HG03520 (cell line): ENCODE results near the gene FOXG1.

Experiments used
- ATAC-seq: cut with Tn5 transposase; IDR thresholded peaks from one replicate; pipeline ENCODE4 v1.9.1; 2021; ENCODE audit warnings: mild to moderate bottlenecking, moderate library complexity; ENCODE audit not compliant: unreplicated experiment

FOXG1 gene

DNA sequence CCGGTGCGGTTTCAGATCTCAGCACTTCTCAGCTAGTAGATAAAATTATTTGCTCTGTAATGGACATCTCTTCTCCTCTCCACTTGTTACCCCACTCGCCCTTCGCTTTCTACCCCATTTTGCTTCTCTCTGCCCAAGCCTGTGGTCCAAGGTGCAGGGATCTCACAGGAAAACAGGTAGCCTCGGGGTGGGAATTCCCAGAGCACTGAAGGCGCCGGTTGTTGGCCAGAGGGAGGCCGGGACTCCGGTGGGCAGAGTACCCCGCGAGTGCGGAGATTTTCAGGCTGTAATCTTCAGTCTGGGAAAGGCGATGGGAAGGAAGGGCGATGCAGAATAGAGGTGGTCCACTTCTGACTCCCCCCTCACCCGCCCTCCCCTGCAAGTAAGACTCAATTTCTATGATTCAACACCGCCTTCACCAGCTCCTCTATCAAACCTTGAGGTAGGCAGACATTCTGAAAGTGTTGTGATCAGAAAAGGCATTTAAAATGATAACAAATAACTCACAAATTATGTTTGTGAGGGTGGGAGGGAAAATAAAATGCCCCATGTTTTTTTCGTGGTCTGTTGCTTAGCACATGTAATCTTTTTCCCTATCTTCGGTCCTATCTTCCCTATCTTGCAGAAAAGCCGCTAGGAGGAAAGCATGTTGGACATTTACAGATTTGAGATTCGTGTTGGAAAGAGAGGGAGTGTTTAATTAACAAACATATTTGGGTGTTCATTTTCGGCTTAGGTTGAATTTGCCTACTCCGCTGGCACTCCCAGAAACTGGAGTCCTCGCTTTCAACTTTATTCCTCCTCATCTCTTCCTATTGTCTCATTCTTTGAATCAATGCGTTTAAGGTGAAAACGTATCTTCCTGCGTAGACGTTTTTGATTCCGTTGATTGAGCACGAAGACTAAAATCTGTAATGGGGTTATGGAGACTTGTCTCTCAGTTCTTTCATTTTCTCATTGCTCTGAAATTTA, 8.5 kb downstream of the FOXG1 start:
- ATAC-seq: no peak

DNA sequence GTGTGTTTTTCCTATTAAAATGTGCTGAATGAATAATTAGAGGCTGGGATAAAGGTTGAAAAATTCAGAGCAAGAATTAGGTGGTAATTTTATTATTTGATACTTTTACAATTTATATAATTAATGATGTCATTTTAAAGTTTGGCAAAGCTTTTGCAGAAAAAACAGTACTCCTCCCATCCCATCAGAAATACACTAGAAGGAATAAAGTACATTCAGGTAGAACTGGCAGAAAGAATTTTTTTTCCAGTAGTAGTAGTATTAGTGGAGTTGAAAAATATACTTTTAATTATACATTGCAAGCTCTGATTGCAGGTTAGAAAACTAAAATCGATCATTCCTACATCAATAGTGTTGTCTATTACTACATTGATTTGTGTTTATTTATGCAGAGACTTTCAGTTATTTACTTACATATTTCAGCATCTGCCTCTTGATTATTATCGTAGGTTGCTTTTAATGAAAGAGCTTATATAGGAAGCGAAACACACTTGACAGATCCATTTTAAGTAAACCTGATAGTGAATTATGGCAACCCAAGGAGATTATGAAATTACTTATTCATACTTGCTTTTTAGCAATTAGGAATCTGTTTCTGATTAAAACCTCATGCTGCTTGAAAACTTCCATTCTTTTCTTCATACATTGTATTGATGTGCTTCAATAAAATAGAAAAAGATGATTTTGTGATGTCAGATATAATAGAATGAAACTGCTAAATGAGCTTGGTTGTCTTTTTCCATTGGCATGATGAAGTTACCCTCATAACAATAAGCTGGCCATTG, 10.1 kb downstream of the FOXG1 start:
- ATAC-seq: no peak

DNA sequence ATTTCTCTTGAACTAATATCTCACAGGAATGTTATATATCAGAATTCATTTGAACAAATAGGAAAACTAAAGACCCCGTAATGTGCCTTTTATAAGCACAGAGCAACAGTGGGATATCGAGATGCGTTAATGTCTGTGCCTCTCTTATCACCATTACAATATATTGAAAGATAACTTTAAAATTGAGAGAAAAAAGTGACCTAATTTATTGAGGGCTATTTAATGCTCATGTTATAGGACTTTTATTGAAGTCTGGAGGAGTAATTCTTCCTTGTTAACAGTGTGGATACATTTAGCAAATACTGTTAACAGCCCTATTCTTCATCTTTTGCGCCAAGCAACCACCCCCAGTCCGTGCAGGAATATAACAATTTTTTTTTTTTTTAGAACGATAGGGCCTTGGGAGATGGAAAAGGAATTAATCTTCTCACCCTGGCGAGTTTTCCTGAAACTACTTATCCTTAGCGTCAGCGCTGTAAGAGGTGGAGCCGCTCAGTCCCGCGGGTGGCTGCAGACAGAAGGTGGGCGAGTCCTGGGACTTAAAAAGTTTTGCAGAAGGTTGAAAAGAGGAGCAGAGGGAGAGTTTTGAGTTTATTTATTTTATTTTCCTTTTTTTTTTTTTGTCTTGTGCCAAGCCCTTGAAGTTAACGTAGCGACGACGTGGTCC, 11.0 kb downstream of the FOXG1 start:
- ATAC-seq: no peak

DNA sequence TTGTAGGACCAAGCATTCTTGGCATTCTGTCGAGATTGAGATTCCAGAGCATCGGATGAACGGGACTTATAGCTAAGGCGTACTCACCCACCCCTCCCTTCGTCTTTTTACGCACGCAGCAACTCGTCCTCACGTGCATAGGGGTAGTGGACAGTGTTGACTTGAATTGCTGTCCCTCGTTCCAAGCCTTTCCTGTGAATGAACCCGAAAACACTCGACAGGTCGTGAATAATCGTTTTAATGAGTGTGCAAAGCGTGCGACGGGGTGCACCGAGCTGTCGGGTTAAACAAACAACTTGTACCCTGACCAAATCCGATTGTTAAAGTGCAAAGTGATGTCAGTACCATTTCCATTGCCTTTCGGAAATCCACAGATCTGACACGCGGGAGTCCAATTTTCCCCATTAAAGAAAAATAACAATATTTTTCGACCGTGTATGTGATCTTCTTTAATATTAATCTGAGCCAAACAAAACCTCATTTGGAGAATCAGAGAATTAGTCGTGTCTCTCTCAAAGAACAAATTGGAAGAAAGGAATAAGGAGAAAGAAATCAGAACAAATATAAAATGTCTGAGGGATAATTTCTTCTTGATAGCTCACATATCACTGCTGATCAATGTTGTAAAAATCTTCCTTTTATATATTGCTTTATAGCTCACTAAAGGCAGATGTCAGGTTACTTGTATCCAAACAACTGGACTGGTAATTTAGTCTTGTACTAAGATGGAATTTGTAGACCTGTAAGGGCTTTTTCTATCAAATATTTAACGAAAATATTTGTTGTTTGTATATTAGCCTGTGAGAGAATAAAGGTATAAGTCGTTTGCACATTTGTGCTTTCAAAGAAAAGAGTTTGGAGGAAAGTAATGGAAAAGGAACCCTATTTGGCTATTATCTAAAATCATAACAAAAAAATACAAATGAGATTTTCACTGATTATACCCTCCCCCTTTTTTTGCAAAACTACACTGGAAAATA, 11.8 kb downstream of the FOXG1 start:
- ATAC-seq: no peak

DNA sequence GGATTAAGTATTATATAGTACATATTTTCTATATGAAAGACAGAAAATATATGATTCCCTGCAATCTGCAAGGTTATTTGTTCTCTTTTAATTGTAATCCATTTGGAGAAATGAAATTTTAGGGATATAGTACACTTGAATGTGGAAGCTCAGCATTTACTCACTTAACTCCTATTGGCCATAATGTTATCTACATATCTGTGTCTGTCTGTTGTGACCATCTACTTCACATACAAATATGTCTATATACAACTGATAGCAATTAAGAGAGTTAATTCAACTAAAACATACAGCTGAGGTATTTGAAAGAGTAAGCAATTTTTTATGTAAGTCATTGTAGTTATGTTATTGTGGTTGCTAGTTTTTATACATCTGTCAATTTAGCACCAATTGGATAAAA, 12.9 kb downstream of the FOXG1 start:
- no peak for ATAC-seq

DNA sequence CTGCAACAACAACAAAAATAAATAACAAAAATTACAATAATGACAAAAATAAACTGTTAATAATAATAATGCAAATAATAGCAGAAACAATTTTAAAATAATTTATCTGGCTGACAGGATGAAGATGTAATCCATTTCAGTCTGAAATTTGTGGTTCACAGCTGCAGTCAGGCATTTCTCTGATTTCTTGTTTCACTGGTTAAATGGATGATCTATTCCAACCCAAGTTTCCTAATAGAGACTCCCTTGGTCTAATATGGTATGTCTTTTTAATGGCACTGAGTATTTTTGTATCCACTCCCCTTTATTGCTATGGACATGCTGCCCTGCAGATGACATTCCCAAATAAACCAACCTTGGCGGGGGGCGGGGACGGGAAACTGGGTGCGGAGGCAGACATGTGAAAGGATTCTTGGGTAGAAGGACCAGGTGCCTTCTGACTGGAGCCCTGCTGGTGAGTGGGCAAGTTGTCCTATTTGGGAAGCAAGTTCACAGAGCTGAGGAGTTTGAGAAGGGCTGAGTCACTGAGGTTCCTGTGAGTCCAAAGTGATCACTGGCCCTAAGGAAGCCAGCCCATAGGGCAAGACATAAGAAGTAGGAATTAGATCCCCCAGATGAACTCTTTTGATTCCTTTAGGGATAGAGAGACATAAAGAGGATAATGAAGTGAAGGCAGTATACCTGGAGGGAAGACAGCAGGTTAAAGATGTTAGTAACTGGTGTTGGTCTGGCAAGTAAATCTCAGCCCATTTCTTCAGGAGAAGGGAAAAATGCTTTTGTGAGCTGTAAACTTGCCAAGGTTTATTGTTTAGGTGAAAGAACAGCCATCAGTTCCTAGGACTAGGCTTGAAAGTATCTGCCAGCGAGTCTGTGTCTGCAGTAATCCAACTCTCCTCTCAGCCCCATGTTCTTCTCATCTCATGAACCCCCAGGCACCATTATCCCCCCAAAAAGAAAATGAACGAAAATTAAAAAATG, 14.5 kb downstream of the FOXG1 start:
- ATAC-seq: no peak

DNA sequence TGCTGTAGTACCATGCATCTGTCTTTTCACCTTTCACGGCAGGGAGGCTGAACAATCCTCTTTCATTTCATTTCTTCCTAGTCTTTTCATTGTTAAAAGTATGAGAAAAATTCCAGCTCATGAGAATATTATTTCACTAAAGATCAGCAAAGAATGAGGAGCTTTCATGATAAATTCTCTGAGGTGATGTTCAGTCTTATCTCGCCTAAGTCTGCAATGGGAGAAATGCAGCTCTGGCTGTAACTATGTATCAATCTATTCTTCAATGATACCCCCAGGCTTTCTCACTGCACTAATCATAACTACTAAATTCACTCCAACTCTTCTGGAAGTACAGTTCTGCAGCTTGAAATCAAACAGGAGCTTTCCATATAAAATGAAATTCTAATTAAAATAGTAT, 15.7 kb downstream of the FOXG1 start:
- no peak for ATAC-seq

DNA sequence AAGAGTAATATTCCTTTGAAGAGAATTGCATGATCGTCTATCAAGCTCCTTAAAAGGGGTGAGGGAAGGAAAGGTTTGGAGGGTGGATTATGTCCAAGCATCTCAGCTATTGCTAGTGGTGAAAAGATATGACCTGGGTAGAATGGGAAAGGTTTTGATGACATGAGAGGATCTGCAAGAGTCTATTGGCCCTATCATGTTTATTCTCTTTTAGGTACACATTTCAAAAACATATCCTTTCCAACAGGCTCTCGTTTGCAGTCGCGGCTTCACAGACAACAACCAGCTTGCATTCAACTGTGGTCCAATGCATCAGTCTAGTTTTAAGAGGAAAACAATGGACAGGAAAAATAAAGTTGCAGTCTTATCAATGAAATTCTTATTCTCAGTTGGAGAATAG, 17.1 kb downstream of the FOXG1 start:
- ATAC-seq: no peak

DNA sequence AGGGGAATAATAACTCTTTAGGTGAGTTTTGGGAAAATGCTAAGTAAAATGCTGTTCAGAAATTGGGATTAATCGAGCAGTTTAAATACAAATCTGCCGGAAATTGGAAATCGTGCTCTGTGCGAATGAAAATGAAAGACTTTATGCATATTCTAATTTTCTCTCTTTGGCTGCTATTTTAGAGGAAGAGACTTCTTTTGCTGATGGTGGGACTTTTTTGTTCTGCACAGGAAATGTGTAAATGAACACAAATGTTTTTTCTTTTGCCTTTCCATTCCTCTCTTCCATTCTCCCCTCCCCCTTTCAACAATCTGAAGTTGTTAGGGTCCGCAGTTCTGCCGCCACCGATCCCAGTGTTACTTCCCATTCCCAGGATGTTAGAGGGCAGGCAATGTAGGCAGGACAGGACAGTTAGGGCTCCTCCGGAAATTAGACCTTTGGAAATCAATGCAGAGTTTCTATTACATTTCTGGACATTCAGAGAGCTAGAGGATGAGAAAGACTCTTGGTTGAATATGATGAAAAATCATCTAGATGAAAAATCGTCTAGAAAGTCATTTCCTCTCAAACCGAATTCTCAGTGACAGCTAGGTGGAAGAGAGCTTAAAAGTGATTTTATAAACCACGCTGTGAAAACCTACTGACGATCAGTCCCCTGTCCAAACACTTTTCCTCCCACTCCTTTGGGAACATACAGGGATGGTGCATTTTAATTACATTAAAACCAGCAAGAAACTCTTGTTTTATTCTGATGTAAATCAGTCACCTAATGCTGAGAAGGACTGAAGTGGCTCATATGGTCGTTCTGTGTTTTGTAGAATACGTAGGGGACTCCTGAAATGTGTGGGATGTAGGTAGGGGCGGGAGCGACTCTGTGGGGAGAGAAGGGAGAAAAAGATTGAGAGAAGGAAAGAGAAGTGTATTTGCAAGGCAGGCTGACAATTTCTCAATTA, 17.8 kb downstream of the FOXG1 start:
- no peak for ATAC-seq

DNA sequence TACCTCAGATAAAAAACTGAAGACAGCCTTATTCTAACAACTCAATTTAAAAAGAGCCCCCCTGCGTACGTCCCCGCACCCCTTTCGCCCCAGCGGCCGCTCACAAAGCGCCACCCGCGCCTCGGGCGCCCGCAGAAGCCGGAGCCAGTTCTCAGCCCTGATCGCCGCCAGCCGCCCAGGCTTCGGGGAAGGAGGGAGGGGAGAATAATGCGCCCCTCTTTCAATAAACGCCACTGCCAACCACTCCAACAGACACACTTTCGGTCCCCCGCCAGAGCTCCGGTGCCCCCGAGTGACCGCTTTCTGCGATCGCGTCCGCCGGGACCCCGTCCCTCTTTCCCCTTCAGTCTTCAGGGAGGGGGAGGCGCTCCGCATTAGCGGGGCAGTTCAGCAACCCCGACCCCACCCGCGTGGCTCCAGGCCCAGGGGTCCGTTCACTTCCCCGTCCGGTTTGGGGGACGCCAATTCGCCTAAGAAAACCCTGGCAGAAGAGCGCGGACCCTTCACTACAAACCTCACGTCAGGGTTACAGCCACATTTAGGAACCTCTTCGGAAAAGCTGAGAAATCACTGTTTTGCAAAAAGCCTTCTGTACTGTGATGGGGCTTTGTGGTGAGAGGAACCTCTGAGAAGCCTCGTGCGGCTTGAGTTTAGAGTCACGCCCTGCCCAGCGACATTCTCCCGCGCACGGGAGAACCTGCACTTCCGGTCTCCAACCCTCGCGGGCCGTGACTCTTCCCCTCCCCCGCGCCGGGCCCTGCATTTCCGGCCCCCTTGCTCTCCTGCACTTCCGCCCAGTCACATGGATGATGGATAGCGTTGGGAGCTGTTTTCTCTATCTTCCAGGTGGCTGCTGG, 18.7 kb downstream of the FOXG1 start:
- ATAC-seq: no peak

DNA sequence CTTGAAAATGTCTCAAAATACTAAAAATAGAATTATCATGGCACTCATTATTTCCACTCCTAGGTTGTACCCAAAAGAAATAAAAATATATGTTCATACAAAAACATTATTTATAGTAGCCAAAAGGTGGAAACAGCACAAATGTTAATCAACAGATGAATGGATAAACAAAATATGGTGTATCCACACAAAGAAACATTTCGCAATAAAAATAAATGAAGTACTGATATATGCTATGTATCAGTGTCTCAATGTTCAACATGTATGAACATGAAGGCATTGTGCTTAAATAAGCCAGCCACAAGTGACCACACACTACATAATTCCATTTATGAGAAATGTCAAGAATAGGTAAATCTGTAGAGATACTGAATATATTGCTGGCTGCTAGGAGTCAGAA, 40.9 kb downstream of the FOXG1 start:
- no peak for ATAC-seq

DNA sequence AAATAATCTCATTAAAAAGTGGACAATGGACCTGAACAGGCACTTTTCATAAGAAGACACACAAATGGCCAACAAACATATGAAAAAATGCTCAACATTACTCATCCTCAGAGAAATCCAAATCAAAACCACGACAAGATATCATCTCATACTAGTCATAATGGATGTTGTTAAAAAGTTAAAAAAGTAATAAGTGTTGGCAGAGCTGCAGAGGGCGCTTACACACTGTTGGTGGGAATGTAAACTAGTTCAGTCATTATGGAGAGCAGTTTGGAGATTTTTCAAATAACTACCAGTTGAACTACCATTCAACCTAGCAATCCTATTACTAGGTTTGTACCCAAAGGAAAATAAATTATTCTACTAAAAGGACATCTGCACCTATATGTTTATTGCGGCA, 47.2 kb downstream of the FOXG1 start:
- no peak for ATAC-seq
